ENCODE results near the gene LOXL4. TPM values are rescaled to one million over a fixed set of nuclear protein-coding genes. Genes with fewer than 3 reads are reported as not detected.

The LOXL4 gene
- total RNA-seq, 2 experiments from 2014 or later, result not detected

DNA sequence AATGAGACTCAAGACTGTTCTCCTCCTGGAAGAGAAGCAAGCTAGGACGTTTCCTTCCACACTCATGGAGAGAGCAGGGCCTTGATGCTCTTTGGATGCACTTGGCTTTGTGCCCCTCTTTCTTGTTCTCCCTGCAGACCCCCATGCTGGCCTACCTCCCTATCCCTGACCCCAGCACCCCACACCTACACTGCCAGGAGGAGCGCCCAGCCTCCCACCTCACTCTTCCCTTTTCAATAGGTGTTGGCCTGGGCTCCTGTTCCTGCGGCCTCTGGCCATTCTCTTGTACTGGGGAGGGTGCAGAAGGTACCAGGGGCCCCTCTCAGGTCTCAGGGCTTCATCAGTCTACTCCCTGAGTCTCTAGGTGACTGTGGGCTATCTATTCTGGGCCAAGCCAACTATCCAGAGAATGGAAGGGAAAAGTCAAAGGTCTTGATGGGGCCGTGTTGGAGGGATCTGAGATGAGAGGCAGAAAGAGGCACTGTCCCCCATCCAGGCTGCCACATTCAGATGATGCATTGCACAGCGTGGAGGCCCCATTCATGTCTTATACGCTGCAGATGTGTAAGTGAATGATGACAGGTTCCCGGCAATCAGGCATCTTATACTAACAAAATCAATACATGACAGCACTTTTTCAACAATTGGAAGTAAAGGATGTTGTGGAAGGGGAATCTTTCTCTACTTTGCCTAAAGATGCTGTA, 32.7 kb upstream of the LOXL4 start:
- no peaks in the 10 kb centered on the region for H3K36me3 ChIP-seq (ENCODE audit: insufficient read depth, low read length)
- no peaks in the 10 kb centered on the region for H3K9me3 ChIP-seq (ENCODE audit: low read length)
- no peak overlapping the region for H2AFZ ChIP-seq (ENCODE audit: low read length)
- ChIA-PET CTCF (ENCODE audit: unreplicated experiment) (no interaction called here), POLR2A (no interaction called here)
- no TSS peak for BruUV-seq (replicated peaks)
- H3K9me2 ChIP-seq (ENCODE audit: insufficient read depth, low read length), result no peaks in the 10 kb centered on the region
- intact Hi-C loops (cut with micrococcal nuclease; ENCODE audit: unreplicated experiment), result no loop called here
- no peaks in the 10 kb centered on the region for H3K79me2 ChIP-seq (ENCODE audit: insufficient read depth, low read depth, low read length)
- H3K4me1 ChIP-seq (ENCODE audit: insufficient read depth, low read length, poor library complexity, severe bottlenecking), result no peaks in the 10 kb centered on the region
- H3K27ac ChIP-seq (ENCODE audit: low read depth, low read length, poor library complexity, severe bottlenecking), result no peak overlapping the region
- no peaks in the 10 kb centered on the region for H4K20me1 ChIP-seq (ENCODE audit: insufficient read depth, low read length)
- TF ChIP-seq EZH2phosphoT487 (IDR thresholded peaks at IDR 0.05; ENCODE audit: borderline replicate concordance, low read depth, low read length), result no peak
- TF ChIP-seq, protein P1, sequence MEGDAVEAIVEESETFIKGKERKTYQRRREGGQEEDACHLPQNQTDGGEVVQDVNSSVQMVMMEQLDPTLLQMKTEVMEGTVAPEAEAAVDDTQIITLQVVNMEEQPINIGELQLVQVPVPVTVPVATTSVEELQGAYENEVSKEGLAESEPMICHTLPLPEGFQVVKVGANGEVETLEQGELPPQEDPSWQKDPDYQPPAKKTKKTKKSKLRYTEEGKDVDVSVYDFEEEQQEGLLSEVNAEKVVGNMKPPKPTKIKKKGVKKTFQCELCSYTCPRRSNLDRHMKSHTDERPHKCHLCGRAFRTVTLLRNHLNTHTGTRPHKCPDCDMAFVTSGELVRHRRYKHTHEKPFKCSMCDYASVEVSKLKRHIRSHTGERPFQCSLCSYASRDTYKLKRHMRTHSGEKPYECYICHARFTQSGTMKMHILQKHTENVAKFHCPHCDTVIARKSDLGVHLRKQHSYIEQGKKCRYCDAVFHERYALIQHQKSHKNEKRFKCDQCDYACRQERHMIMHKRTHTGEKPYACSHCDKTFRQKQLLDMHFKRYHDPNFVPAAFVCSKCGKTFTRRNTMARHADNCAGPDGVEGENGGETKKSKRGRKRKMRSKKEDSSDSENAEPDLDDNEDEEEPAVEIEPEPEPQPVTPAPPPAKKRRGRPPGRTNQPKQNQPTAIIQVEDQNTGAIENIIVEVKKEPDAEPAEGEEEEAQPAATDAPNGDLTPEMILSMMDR (conservative IDR thresholded peaks at IDR 0.05; ENCODE audit: low read length), result no peak
- H3K4me2 ChIP-seq (ENCODE audit: low read length), result no peak overlapping the region
- no peak overlapping the region for H3K4me3 ChIP-seq (ENCODE audit: low read depth, low read length, poor library complexity, severe bottlenecking)
- no peak for DNase-seq (ENCODE audit: low spot score)

DNA sequence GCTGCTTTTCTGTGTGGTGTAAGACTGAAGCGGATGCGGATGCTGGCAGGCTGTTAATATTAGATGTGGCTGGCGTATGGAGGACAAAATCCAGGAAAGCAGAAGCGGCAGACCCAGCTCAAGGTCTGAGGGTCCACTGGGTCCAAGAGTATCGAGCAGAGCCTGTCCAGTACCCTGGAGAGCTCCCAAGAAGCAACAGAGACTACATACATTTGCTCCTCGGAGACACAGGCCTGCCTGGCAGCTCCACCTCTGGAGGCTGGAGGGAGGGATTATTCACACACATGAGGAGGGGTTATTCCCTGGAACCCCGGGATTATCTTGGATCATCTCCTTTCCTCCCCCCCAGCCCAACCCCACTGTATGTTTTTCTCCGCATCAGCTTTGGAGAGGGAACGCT, 31.3 kb upstream of the LOXL4 start:
- Histone ChIP-seq H4K20me1 (ENCODE audit: insufficient read depth, low read length) (no peaks in the 10 kb centered on the region), H3K4me3 (ENCODE audit: low read depth, low read length, poor library complexity, severe bottlenecking) (no peak overlapping the region), H3K4me2 (ENCODE audit: low read length) (no peak overlapping the region), H3K36me3 (ENCODE audit: insufficient read depth, low read length) (no peaks in the 10 kb centered on the region), H3K4me1 (ENCODE audit: insufficient read depth, low read length, poor library complexity, severe bottlenecking) (no peaks in the 10 kb centered on the region), H2AFZ (ENCODE audit: low read length) (no peak overlapping the region), H3K9me2 (ENCODE audit: insufficient read depth, low read length) (no peaks in the 10 kb centered on the region), H3K79me2 (ENCODE audit: insufficient read depth, low read depth, low read length) (no peaks in the 10 kb centered on the region), H3K27ac (ENCODE audit: low read depth, low read length, poor library complexity, severe bottlenecking) (no peak overlapping the region), H3K9me3 (ENCODE audit: low read length) (no peaks in the 10 kb centered on the region)
- no TSS peak for BruUV-seq (replicated peaks)
- no peak for DNase-seq (ENCODE audit: low spot score)
- intact Hi-C loops (cut with micrococcal nuclease; ENCODE audit: unreplicated experiment), result no loop called here
- CTCF ChIA-PET (ENCODE audit: unreplicated experiment), result no interaction called here
- TF ChIP-seq, protein P1 (conservative IDR thresholded peaks at IDR 0.05; ENCODE audit: low read length), result no peak
- TF ChIP-seq EZH2phosphoT487 (IDR thresholded peaks at IDR 0.05; ENCODE audit: borderline replicate concordance, low read depth, low read length), result no peak
- POLR2A ChIA-PET, result no interaction called here

DNA sequence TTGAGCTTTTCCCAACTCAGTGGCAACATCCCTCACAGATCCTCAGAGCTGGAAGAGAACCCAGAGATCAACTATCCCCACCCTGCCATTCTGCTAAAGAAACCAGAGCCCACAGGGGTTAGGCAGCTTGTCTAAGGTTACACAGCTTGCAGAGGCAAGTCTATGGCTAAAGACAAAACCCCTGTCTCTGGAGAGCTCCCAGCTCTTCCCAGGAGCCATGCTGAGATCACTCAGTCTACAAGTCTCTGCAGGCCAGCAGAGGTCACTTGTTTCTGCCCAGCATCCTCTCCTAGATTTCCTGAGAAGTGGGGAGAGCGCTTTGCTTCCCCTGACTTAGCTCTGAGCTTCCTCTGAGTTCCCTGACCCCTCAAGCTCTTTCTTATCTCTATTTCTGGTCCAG, 28.5 kb upstream of the LOXL4 start:
- H4K20me1 ChIP-seq (ENCODE audit: insufficient read depth, low read length), result no peaks in the 10 kb centered on the region

More for the DNA sequence above, 28.5 kb upstream of the LOXL4 start:
- no peaks in the 10 kb centered on the region for H3K4me1 ChIP-seq (ENCODE audit: insufficient read depth, low read length, poor library complexity, severe bottlenecking)
- ChIA-PET CTCF (ENCODE audit: unreplicated experiment) (interaction anchor here (0.6 kb wide), 1 partner anchor 25 kb away, joined by 3 read pairs; no protein-coding TSS in a partner anchor), POLR2A (no interaction called here)
- H3K27ac ChIP-seq (ENCODE audit: low read depth, low read length, poor library complexity, severe bottlenecking), result no peak overlapping the region
- no peaks in the 10 kb centered on the region for H3K36me3 ChIP-seq (ENCODE audit: insufficient read depth, low read length)
- no peaks in the 10 kb centered on the region for H3K9me2 ChIP-seq (ENCODE audit: insufficient read depth, low read length)
- H3K79me2 ChIP-seq (ENCODE audit: insufficient read depth, low read depth, low read length), result no peaks in the 10 kb centered on the region
- no peak for DNase-seq (ENCODE audit: low spot score)
- BruUV-seq (replicated peaks), result no TSS peak
- intact Hi-C loops (cut with micrococcal nuclease; ENCODE audit: unreplicated experiment), result no loop called here
- H3K4me3 ChIP-seq (ENCODE audit: low read depth, low read length, poor library complexity, severe bottlenecking), result no peak overlapping the region
- H3K4me2 ChIP-seq (ENCODE audit: low read length), result no peak overlapping the region
- TF ChIP-seq, protein P1 (conservative IDR thresholded peaks at IDR 0.05; ENCODE audit: low read length), result no peak
- no peak for TF ChIP-seq EZH2phosphoT487 (IDR thresholded peaks at IDR 0.05; ENCODE audit: borderline replicate concordance, low read depth, low read length)
- no peaks in the 10 kb centered on the region for H3K9me3 ChIP-seq (ENCODE audit: low read length)
- no peak overlapping the region for H2AFZ ChIP-seq (ENCODE audit: low read length)

Measured in OCI-LY7 (cell line).